C4-2B (cell line): Measurements from ENCODE around the gene ARMC3.

ENCODE experiments used
- ZFX ChIP-seq: fragments of 450-650 bp; IDR thresholded peaks from 2 replicates; pipeline ENCODE4 v1.6.1; 2017
- TF ChIP-seq, protein P1 (sequence below): fragments of 450-650 bp; conservative IDR thresholded peaks from 2 replicates; pipeline ENCODE4 v1.5.1; 2017; ENCODE audit warnings: mild to moderate bottlenecking

DNA sequence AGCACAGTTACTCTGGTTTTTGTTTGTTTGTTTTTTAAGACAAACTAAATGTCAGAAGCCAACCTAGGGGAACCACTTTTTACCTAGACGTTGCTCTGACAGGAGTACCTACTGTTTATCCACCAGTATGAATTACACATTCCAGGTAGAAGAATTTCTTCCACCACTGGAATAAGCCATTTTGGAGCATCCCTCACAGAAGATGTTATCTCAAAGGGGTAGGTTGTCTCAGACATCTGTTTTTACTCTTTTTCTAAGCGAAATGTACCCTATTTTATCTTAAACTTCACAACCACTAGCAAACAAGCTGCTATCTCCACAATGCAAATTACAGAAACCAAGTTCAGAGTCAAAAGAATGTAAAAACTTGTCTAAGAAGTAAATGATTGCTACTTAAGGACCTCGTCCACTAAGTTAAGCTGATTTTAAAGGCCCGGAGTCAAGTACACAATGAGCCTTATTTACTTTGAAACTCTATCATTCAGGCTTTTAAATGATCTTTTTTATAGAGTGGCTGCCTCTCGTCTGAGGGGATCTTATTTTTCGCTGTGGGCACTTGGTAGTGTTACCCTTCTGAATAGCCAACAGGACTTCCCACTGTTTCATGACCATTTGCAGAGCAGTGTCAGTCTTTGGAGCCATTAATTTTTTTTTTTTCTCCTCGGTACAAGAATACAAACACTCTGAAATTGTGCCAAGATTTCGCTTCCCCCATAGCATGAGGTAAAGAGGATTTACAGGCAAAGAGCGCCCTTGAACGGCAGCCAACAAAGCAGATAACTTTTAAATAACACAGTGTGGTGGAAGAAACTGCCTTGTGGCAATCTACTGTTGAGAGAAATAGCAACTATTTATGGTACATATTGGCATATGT lies 15.7 kb upstream of the ARMC3 start:
- TF ChIP-seq, protein P1, sequence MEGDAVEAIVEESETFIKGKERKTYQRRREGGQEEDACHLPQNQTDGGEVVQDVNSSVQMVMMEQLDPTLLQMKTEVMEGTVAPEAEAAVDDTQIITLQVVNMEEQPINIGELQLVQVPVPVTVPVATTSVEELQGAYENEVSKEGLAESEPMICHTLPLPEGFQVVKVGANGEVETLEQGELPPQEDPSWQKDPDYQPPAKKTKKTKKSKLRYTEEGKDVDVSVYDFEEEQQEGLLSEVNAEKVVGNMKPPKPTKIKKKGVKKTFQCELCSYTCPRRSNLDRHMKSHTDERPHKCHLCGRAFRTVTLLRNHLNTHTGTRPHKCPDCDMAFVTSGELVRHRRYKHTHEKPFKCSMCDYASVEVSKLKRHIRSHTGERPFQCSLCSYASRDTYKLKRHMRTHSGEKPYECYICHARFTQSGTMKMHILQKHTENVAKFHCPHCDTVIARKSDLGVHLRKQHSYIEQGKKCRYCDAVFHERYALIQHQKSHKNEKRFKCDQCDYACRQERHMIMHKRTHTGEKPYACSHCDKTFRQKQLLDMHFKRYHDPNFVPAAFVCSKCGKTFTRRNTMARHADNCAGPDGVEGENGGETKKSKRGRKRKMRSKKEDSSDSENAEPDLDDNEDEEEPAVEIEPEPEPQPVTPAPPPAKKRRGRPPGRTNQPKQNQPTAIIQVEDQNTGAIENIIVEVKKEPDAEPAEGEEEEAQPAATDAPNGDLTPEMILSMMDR, result no peak
- TF ChIP-seq ZFX, result no peak
